ENCODE data around the gene FGD4.

DNA sequence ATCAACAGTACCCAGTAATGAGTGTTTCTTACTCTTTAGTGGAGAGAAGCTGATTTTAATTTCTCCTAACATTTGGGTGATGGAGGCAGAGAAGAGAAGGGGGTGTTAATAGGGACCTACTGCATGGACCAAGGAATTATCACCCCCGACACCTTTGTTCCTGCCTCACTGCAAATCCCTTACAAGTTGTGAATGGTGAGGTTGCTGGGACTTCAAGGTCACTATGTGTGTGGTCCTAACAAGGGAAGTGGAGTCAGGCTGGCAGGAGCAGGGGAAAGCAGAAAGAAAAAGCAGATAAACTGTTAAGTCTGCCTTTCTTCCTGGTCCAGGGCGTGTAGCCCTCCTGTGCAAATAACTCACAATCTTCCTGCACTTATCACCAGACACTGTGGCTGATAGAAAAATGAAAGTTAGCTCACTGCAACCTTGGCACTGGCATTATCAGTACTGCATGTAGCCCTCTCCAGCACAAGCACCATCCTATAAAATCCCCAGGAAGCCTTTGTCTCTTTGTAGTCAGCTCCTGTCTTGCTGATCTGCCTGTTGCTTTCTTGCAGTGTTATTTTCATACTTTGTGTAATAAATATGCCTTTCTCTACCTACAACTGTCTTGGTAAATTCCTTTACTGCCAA, 167.4 kb downstream of the FGD4 start:
- TF ChIP-seq, protein P1, sequence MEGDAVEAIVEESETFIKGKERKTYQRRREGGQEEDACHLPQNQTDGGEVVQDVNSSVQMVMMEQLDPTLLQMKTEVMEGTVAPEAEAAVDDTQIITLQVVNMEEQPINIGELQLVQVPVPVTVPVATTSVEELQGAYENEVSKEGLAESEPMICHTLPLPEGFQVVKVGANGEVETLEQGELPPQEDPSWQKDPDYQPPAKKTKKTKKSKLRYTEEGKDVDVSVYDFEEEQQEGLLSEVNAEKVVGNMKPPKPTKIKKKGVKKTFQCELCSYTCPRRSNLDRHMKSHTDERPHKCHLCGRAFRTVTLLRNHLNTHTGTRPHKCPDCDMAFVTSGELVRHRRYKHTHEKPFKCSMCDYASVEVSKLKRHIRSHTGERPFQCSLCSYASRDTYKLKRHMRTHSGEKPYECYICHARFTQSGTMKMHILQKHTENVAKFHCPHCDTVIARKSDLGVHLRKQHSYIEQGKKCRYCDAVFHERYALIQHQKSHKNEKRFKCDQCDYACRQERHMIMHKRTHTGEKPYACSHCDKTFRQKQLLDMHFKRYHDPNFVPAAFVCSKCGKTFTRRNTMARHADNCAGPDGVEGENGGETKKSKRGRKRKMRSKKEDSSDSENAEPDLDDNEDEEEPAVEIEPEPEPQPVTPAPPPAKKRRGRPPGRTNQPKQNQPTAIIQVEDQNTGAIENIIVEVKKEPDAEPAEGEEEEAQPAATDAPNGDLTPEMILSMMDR (IDR thresholded peaks at IDR 0.05): no peak
- TF ChIP-seq POLR2A (IDR thresholded peaks at IDR 0.05) (no peak), POLR2AphosphoS5 (IDR thresholded peaks at IDR 0.05) (no peak)
